GM19351 (cell line): ENCODE results near the gene BTBD9.
A peak's percentile ranks its signal among the peaks of the same experiment; 100 is the strongest.
"Not testable (repeated sequence)": the region's sequence is repeated elsewhere in the genome, so short reads cannot be mapped to it uniquely, and the experiment has no call there.

Source experiments
- ATAC-seq: cut with Tn5 transposase; IDR thresholded peaks from one replicate; pipeline ENCODE4 v1.9.1; 2021; ENCODE audit warnings: mild to moderate bottlenecking, moderate library complexity; ENCODE audit not compliant: unreplicated experiment

BTBD9 gene

GRCh38 chr6:38352636-38353035 is 287.1 kb downstream of the BTBD9 start:
- no peak for ATAC-seq

- ATAC-seq: no peak
Observed at GRCh38 chr6:38350942-38351341, 288.8 kb downstream of the BTBD9 start.

GRCh38 chr6:38350220-38350619 is 289.5 kb downstream of the BTBD9 start:
- no peak for ATAC-seq

- no peak for ATAC-seq
Observed at GRCh38 chr6:38349795-38350194, 289.9 kb downstream of the BTBD9 start.

GRCh38 chr6:38349221-38349620 is 290.5 kb downstream of the BTBD9 start:
- no peak for ATAC-seq

- ATAC-seq: no peak
Observed at GRCh38 chr6:38348371-38348770, 291.4 kb downstream of the BTBD9 start.

GRCh38 chr6:38347829-38348228 is 291.9 kb downstream of the BTBD9 start:
- ATAC-seq: not testable (repeated sequence)

GRCh38 chr6:38346291-38347079 is 293.2 kb downstream of the BTBD9 start:
- ATAC-seq: no peak

GRCh38 chr6:38345586-38345985 is 294.1 kb downstream of the BTBD9 start:
- ATAC-seq: no peak

- no peak for ATAC-seq
Observed at GRCh38 chr6:38341496-38341895, 298.2 kb downstream of the BTBD9 start.

- ATAC-seq: no peak
Observed at GRCh38 chr6:38339914-38340313, 299.8 kb downstream of the BTBD9 start.

- no peak for ATAC-seq
Observed at GRCh38 chr6:38337819-38338465, 301.8 kb downstream of the BTBD9 start.

- no peak for ATAC-seq
Observed at GRCh38 chr6:38336922-38337321, 302.8 kb downstream of the BTBD9 start.

- ATAC-seq: no peak
Observed at GRCh38 chr6:38326837-38327236, 312.9 kb downstream of the BTBD9 start.

GRCh38 chr6:38323216-38323615 is 316.5 kb downstream of the BTBD9 start:
- no peak for ATAC-seq

GRCh38 chr6:38322138-38322537 is 317.6 kb downstream of the BTBD9 start:
- no peak for ATAC-seq

GRCh38 chr6:38320843-38321242 is 318.9 kb downstream of the BTBD9 start:
- ATAC-seq: peak; percentile 69

GRCh38 chr6:38320358-38320757 is 319.4 kb downstream of the BTBD9 start:
- no peak for ATAC-seq

GRCh38 chr6:38319256-38320212 is 320.2 kb downstream of the BTBD9 start:
- ATAC-seq: no peak

- peak; percentile 64 for ATAC-seq
Observed at GRCh38 chr6:38316099-38316868, 323.4 kb downstream of the BTBD9 start.

- no peak for ATAC-seq
Observed at GRCh38 chr6:38311201-38311600, 328.5 kb downstream of the BTBD9 start.
